HepG2 (cell line): ENCODE data around the gene CERS6. TPM values are rescaled to one million over a fixed set of nuclear protein-coding genes. Genes with fewer than 3 reads are reported as not detected.
A peak's percentile ranks its signal among the peaks of the same experiment; 100 is the strongest.

Source experiments
- ATAC-seq: fragments of 200-7000 bp; cut with Tn5 transposase; 3 replicates; pipeline ENCODE4 v1.9.1; 2020; ENCODE audit warnings: mild to moderate bottlenecking, moderate library complexity
- BruUV-seq: library from RNA; stranded (reverse); fragments of 400-500 nt; replicated peaks from 2 replicates; lab custom pipeline; 2021; lab: Mats Ljungman, UMichigan
- CTCF ChIA-PET: fragments of 300-600 bp; formaldehyde crosslinking; extraction: SDS; loops from one replicate; lab custom pipeline; 2021; ENCODE audit warnings: low total read pairs, inconsistent platforms, low intra/inter-chr PET ratio; lab: Yijun Ruan, JAX
- POLR2A ChIA-PET: fragments of 350-600 bp; sonication (Branson Sonifier 250); formaldehyde crosslinking; loops from one replicate; lab custom pipeline; 2020; ENCODE audit warnings: antibody characterized with exemption, inconsistent platforms; lab: Yijun Ruan, JAX
- DNase-seq: peaks from one replicate; pipeline ENCODE4 v3.0.0-alpha.2; 2015; ENCODE audit warnings: low spot score
- FAIRE-seq: peaks from 3 replicates; lab custom pipeline; 2011; peaks lifted over from hg19 to GRCh38; lab: Jason Lieb, UNC
- H2AFZ ChIP-seq: one replicate; pipeline ENCODE4 v1.6.1; 2011; ENCODE audit warnings: low read length, inconsistent platforms
- H3K27ac ChIP-seq: fragments of 300-600 bp; 3 replicates; pipeline ENCODE4 v1.8.0; 2011; ENCODE audit warnings: mixed run types, mild to moderate bottlenecking, mixed read lengths, low read length, inconsistent platforms; ENCODE audit not compliant: insufficient read depth; ENCODE audit errors: extremely low read length
- H3K27me3 ChIP-seq, 2 experiments: fragments of 200-600 bp in 1 of 2; 2 replicates in 1 of 2; 3 replicates in 1 of 2; pipeline versions ENCODE4 v1.6.0 to v1.8.0; 2011; ENCODE audit warnings: low read length in 2 of 2, mild to moderate bottlenecking in 2 of 2, moderate library complexity in 2 of 2, inconsistent platforms in 1 of 2; ENCODE audit not compliant: insufficient read depth in 2 of 2, control insufficient read depth in 1 of 2
- H3K36me3 ChIP-seq, 2 experiments: fragments of 200-600 bp in 1 of 2; replicated peaks in 1 of 2; 2 replicates in 1 of 2; 3 replicates in 1 of 2; pipeline versions ENCODE4 v1.5.1 to v1.8.0; 2011; ENCODE audit warnings: low read length in 2 of 2, inconsistent platforms in 1 of 2; ENCODE audit not compliant: insufficient read depth in 2 of 2, control insufficient read depth in 1 of 2
- H3K4me1 ChIP-seq: 2 replicates; pipeline ENCODE4 v1.5.1; 2012; ENCODE audit warnings: low read length, inconsistent platforms; ENCODE audit not compliant: insufficient read depth
- H3K4me2 ChIP-seq: 2 replicates; pipeline ENCODE4 v1.6.0; 2011; ENCODE audit warnings: low read depth, low read length, inconsistent platforms
- H3K4me3 ChIP-seq, 3 experiments: fragments of 200-600 bp in 1 of 3; sonication (generic), shearing (Covaris generic) in 1 of 3; replicated peaks in 1 of 3; 2 replicates each; pipeline ENCODE4 v1.5.1; 2011 to 2016; ENCODE audit warnings: low read length in 3 of 3, inconsistent platforms in 2 of 3, low read depth in 2 of 3, mild to moderate bottlenecking in 2 of 3, control low read depth in 1 of 3, mixed read lengths in 1 of 3; ENCODE audit not compliant: insufficient read depth in 1 of 3
- H3K79me2 ChIP-seq: one replicate; pipeline ENCODE4 v1.6.1; 2011; ENCODE audit warnings: low read length, inconsistent platforms; ENCODE audit not compliant: insufficient read depth
- H3K9ac ChIP-seq: 2 replicates; pipeline ENCODE4 v1.6.0; 2011; ENCODE audit warnings: mild to moderate bottlenecking, low read depth, low read length, inconsistent platforms; ENCODE audit not compliant: insufficient read depth
- H3K9me3 ChIP-seq: 2 replicates; pipeline ENCODE4 v1.5.1; 2012; ENCODE audit warnings: mild to moderate bottlenecking, low read length
- H4K20me1 ChIP-seq: 2 replicates; pipeline ENCODE4 v1.6.0; 2011; ENCODE audit warnings: inconsistent platforms, mild to moderate bottlenecking, low read length, moderate library complexity; ENCODE audit not compliant: insufficient read depth
- ATAD3A ChIP-seq: sonication (generic); formaldehyde crosslinking; IDR thresholded peaks from 2 replicates; pipeline ENCODE4 v1.4.0; 2020; ENCODE audit warnings: missing genetic modification reagents
- ELF4 ChIP-seq: sonication (generic); formaldehyde crosslinking; IDR thresholded peaks from 2 replicates; pipeline ENCODE4 v1.5.0; 2020; ENCODE audit warnings: missing genetic modification reagents, mild to moderate bottlenecking, moderate library complexity, borderline replicate concordance
- SOX13 ChIP-seq, 3 experiments: fragments of 450-650 bp in 1 of 3; sonication (generic) in 1 of 3; formaldehyde crosslinking in 1 of 3; IDR thresholded peaks in 2 of 3; conservative IDR thresholded peaks in 1 of 3; 2 replicates each; pipeline versions ENCODE4 v1.5.0 to v1.6.1; 2016 to 2020; ENCODE audit warnings: antibody characterized with exemption in 1 of 3, mild to moderate bottlenecking in 1 of 3, missing compliant biosample characterization in 1 of 3, missing genetic modification reagents in 1 of 3, moderate library complexity in 1 of 3
- SP140L ChIP-seq: sonication (generic); formaldehyde crosslinking; IDR thresholded peaks from 2 replicates; pipeline ENCODE4 v1.4.0; 2020; ENCODE audit warnings: missing genetic modification reagents, borderline replicate concordance
- ZNF784 ChIP-seq: sonication (generic); formaldehyde crosslinking; IDR thresholded peaks from 2 replicates; pipeline ENCODE4 v1.5.1; 2020; ENCODE audit warnings: missing genetic modification reagents, mild to moderate bottlenecking, borderline replicate concordance
- WGBS: methylation state at CpG from one replicate; pipeline ENCODE4 v1.1.6; 2017; ENCODE audit warnings: low lambda C conversion rate; 5-methylcytosine and 5-hydroxymethylcytosine counted together
- in situ Hi-C: cut with HindIII; loops from 2 replicates; pipeline ENCODE4 v1.10.0; 2017; ENCODE audit warnings: low pct_unique_long_range_greater_than_20kb; ENCODE audit not compliant: extremely low pct_ligation_motif_present
- intact Hi-C: fragments of 100-400 bp; cut with micrococcal nuclease; formaldehyde crosslinking; loops from one replicate; pipeline ENCODE4 v1.10.0; 2022; ENCODE audit not compliant: unreplicated experiment
- polyA plus RNA-seq, 8 experiments: library from polyadenylated mRNA; depleted of rRNA in 3 of 8; stranded (reverse) in 7 of 8; unstranded in 1 of 8; fragments of >200 nt; fragmentation: Illumina TruSeq in 4 of 8; extraction: Trizol in 4 of 8; gene quantifications; 2 replicates each; pipeline versions ENCODE4 v1.2.1 to v1.2.3, GENCODE V29; 2011 to 2016; ENCODE audit warnings: low read depth in 4 of 8, missing spikeins in 1 of 8, mixed read lengths in 1 of 8; ENCODE audit not compliant: insufficient read depth in 1 of 8
- total RNA-seq, 5 experiments: library from RNA; depleted of rRNA; stranded (reverse); fragments of >200 nt; fragmentation: Illumina TruSeq; extraction: Trizol; gene quantifications; 2 replicates each; pipeline ENCODE4 v1.2.3, GENCODE V29; 2016; ENCODE audit warnings: low read depth in 1 of 5
- TF ChIP-seq, protein P1 (sequence below): sonication (generic); formaldehyde crosslinking; IDR thresholded peaks from 2 replicates; pipeline ENCODE4 v1.8.0; 2022; ENCODE audit warnings: missing genetic modification reagents, mild to moderate bottlenecking, moderate library complexity, borderline replicate concordance

Gene CERS6
- total and polyA plus RNA-seq, 2 of the 13 experiments (the other 11 are each of a cell fraction or from before 2014, with no cell fraction given), result 10.1 to 20.3 TPM

DNA sequence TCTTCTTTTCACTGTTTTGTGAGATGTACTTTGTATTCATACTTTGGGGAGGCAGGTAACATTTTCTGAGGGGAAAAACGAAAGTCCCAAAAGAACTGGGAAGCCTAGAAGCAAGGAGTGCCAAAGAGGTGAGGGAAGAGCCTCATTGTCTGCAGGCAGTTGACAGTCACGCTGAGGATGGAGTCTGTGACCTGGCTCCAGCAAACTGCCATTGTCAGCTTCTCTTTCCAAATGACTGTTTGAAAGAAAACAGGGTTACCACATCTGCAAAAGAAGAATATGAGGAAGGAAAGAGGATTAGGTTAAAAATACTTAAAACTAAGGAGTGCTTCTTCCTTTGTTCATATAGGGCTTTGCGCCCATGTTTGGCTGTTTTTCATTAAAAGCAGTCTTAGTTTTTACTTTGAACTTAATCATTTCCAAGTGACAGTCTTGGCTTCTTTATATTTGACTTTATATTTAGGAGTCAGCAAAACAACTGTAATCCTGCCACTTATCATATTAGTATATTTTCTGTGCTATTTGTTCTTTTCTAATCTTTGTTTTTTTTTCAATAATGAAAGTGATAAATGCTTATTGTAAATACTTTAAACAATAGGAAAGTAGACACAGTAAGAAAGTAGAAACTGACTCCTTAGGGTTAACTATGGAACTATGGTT lies 35.0 kb downstream of the CERS6 start:
- peak overlapping the region; percentile 74 for H3K4me2 ChIP-seq
- H3K4me1 ChIP-seq, result peaks cover 71% of the 10 kb centered on the region
- FAIRE-seq (no peak), ATAC-seq (peak; percentile 17; the same call in 2 of the 3 replicates), DNase-seq (no peak)
- no peaks in the 10 kb centered on the region for H3K27me3 ChIP-seq
- BruUV-seq, result no TSS peak
- H3K4me3 ChIP-seq, result peak overlapping the region; percentile 42 to 55 (median 43); a peak in 5 of 6 replicates
- POLR2A ChIA-PET, result interaction anchor here (1.1 to 1.3 kb wide), 2 partner anchors 15 to 35 kb away, joined by 3 to 7 read pairs; partner anchors contain the start of gene CERS6
- in situ Hi-C loops (no loop called here), intact Hi-C loops (loop anchor here (1.0 to 5.0 kb wide), 2 partner anchors 33 to 216 kb away; no protein-coding TSS in a partner anchor)
- 39% methylated on average over 3 of the region's 3 CpGs for WGBS
- CTCF ChIA-PET, result no interaction called here
- no peaks in the 10 kb centered on the region for H3K9me3 ChIP-seq
- peak overlapping the region; percentile 56 for H3K9ac ChIP-seq
- H3K27ac ChIP-seq, result peak overlapping the region; percentile 70
- H2AFZ ChIP-seq, result no peak overlapping the region
- peaks cover 64% of the 10 kb centered on the region for H3K79me2 ChIP-seq
- no peaks in the 10 kb centered on the region for H3K36me3 ChIP-seq
- TF ChIP-seq ZNF784 (CRISPR knock-in tag), result no peak
- TF ChIP-seq SP140L (CRISPR knock-in tag), result 0 out of 2 replicates have a peak, but pooled peaks have one; percentile 11
- TF ChIP-seq SOX13 (IDR thresholded peaks at IDR 0.05), result no peak
- TF ChIP-seq SOX13 (CRISPR knock-in tag; conservative IDR thresholded peaks at IDR 0.05 in 1 of 2, IDR thresholded peaks at IDR 0.05 in 1 of 2), result 0 out of 4 replicates have a peak, but pooled peaks of 1 of the 2 experiments have one; percentile 19
- 0 out of 2 replicates have a peak, but pooled peaks have one; percentile 64 for TF ChIP-seq ELF4
- TF ChIP-seq, protein P1, sequence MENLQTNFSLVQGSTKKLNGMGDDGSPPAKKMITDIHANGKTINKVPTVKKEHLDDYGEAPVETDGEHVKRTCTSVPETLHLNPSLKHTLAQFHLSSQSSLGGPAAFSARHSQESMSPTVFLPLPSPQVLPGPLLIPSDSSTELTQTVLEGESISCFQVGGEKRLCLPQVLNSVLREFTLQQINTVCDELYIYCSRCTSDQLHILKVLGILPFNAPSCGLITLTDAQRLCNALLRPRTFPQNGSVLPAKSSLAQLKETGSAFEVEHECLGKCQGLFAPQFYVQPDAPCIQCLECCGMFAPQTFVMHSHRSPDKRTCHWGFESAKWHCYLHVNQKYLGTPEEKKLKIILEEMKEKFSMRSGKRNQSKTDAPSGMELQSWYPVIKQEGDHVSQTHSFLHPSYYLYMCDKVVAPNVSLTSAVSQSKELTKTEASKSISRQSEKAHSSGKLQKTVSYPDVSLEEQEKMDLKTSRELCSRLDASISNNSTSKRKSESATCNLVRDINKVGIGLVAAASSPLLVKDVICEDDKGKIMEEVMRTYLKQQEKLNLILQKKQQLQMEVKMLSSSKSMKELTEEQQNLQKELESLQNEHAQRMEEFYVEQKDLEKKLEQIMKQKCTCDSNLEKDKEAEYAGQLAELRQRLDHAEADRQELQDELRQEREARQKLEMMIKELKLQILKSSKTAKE (CRISPR knock-in tag), result no peak
- TF ChIP-seq ATAD3A, result no peak
- no peaks in the 10 kb centered on the region for H4K20me1 ChIP-seq
